Uterus (tissue), 4 donors: ENCODE measurements around the gene TPT1. TPM values are rescaled to one million over a fixed set of nuclear protein-coding genes. Genes with fewer than 3 reads are reported as not detected.

Source experiments
- DNase-seq, 2 donors: peaks; one replicate each; pipeline ENCODE4 v3.0.0-alpha.2; 2019 to 2020
- H3K27ac ChIP-seq, 2 donors: fragments of 200-600 bp; sonication (generic); 1 replicate in 1 of 2; 2 replicates in 1 of 2; pipeline ENCODE4 v1.5.1; 2016 to 2018
- H3K27me3 ChIP-seq, 2 donors: fragments of 200-600 bp; sonication (generic); one replicate each; pipeline ENCODE4 v1.5.1; 2018 to 2019; ENCODE audit warnings: control low read depth in 1 of 2
- H3K36me3 ChIP-seq, 2 donors: fragments of 200-600 bp; sonication (generic); one replicate each; pipeline ENCODE4 v1.5.1; 2019; ENCODE audit warnings: control low read depth in 1 of 2
- H3K4me1 ChIP-seq, 2 donors: fragments of 200-600 bp; sonication (generic); one replicate each; pipeline ENCODE4 v1.5.1; 2018 to 2019; ENCODE audit warnings: control low read depth in 1 of 2
- H3K4me3 ChIP-seq, 2 donors: fragments of 200-600 bp; sonication (generic); 1 replicate in 1 of 2; 2 replicates in 1 of 2; pipeline ENCODE4 v1.5.1; 2018 to 2019; ENCODE audit warnings: mild to moderate bottlenecking in 1 of 2
- H3K9me3 ChIP-seq, 2 donors: fragments of 200-600 bp; sonication (generic); one replicate each; pipeline ENCODE4 v1.5.1; 2019; ENCODE audit warnings: control low read depth in 1 of 2
- POLR2A ChIP-seq, 2 donors: fragments of 450-650 bp; IDR thresholded peaks; one replicate each; pipeline ENCODE4 v1.6.1; 2016; ENCODE audit warnings: antibody characterized with exemption in 2 of 2, mild to moderate bottlenecking in 1 of 2, moderate library complexity in 1 of 2
- intact Hi-C: fragments of 100-400 bp; cut with DNase I; formaldehyde crosslinking; loops from one replicate; pipeline ENCODE4 v1.15.1; 2023; ENCODE audit warnings: low total_unique reads
- total RNA-seq, 4 donors: library from RNA; depleted of rRNA in 3 of 4; stranded (reverse); fragments of >200 nt in 3 of 4; gene quantifications; one replicate each; pipeline versions ENCODE4 v1.1.0 to v1.2.4, GENCODE V29; 2014 to 2023
- TF ChIP-seq, protein P1 (sequence below), 4 experiments: fragments of 200-600 bp in 2 of 4; fragments of 450-650 bp in 2 of 4; sonication (generic) in 2 of 4; IDR thresholded peaks; one replicate each; pipeline ENCODE4 v1.5.1; 2016 to 2019; ENCODE audit warnings: antibody characterized with exemption in 4 of 4, mild to moderate bottlenecking in 2 of 4, moderate library complexity in 1 of 4
- donor health status: DM: yes; HTN: yes; CAD: no.

Gene TPT1
- total RNA-seq, 4 donors from 2014 or later = 4,739 to 6,904 (median 5,667) TPM

- no peak for DNase-seq
- H3K9me3 ChIP-seq = no peaks in the 10 kb centered on the region
- H3K27ac ChIP-seq = no peak overlapping the region
- intact Hi-C loops = no loop called here
- no peak overlapping the region for H3K4me3 ChIP-seq
- TF ChIP-seq POLR2A (IDR thresholded peaks at IDR 0.05) = no peak
- TF ChIP-seq, protein P1, sequence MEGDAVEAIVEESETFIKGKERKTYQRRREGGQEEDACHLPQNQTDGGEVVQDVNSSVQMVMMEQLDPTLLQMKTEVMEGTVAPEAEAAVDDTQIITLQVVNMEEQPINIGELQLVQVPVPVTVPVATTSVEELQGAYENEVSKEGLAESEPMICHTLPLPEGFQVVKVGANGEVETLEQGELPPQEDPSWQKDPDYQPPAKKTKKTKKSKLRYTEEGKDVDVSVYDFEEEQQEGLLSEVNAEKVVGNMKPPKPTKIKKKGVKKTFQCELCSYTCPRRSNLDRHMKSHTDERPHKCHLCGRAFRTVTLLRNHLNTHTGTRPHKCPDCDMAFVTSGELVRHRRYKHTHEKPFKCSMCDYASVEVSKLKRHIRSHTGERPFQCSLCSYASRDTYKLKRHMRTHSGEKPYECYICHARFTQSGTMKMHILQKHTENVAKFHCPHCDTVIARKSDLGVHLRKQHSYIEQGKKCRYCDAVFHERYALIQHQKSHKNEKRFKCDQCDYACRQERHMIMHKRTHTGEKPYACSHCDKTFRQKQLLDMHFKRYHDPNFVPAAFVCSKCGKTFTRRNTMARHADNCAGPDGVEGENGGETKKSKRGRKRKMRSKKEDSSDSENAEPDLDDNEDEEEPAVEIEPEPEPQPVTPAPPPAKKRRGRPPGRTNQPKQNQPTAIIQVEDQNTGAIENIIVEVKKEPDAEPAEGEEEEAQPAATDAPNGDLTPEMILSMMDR (IDR thresholded peaks at IDR 0.05) = no peak
- H3K36me3 ChIP-seq = no peaks in the 10 kb centered on the region
- no peaks in the 10 kb centered on the region for H3K4me1 ChIP-seq
- H3K27me3 ChIP-seq = no peaks in the 10 kb centered on the region
Measured at GRCh38 chr13:45362939-45363338, 22.0 kb upstream of the TPT1 start.

GRCh38 chr13:45361596-45362206 is 20.7 kb upstream of the TPT1 start:
- DNase-seq = no peak
- H3K4me1 ChIP-seq = no peaks in the 10 kb centered on the region
- TF ChIP-seq, protein P1 (IDR thresholded peaks at IDR 0.05) = no peak
- no peak for TF ChIP-seq POLR2A (IDR thresholded peaks at IDR 0.05)
- H3K36me3 ChIP-seq = no peaks in the 10 kb centered on the region
- no peak overlapping the region for H3K4me3 ChIP-seq
- no peak overlapping the region for H3K27ac ChIP-seq
- intact Hi-C loops = no loop called here
- H3K9me3 ChIP-seq = no peaks in the 10 kb centered on the region
- H3K27me3 ChIP-seq = no peaks in the 10 kb centered on the region

DNA sequence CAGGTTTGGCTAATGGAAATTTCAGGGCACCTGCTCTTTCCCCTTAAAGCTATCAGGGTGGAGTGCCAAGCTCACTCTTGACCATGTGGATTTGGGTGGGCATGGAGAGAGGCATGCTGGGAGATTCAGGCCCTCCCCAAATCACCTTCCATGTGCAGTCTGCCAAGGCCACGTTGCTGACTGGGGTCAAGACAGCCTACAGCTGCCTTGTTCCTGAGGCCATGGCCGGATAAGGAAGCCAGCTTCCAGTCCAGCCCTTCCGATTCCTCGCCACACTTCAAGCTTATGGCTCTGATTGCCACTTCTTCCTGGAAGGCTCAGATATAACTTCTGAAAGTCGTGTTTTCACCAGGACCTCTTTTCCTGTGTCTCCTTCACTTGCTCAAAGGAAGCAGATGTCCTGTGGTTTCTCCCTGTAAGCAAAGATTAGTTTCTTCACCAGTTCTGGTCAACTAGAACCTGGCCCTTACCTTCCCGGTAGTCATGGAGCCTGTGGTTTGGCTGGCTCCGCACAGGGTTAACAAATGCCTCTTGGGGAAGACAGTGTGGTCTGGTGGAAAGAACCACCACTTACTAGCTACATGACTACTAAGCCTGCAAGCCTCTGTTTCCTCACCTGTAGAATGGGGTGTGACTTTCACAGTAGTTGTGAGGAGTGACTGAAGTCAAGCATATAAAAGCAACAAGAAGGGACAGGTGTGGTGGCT is 16.1 kb upstream of the TPT1 start:
- Histone ChIP-seq H3K36me3 (no peaks in the 10 kb centered on the region), H3K27ac (no peak overlapping the region), H3K4me3 (no peak overlapping the region), H3K4me1 (no peaks in the 10 kb centered on the region), H3K27me3 (no peaks in the 10 kb centered on the region), H3K9me3 (no peaks in the 10 kb centered on the region)
- intact Hi-C loops = no loop called here
- no peak for TF ChIP-seq POLR2A (IDR thresholded peaks at IDR 0.05)
- TF ChIP-seq, protein P1 (IDR thresholded peaks at IDR 0.05) = no peak
- DNase-seq = no peak

DNA sequence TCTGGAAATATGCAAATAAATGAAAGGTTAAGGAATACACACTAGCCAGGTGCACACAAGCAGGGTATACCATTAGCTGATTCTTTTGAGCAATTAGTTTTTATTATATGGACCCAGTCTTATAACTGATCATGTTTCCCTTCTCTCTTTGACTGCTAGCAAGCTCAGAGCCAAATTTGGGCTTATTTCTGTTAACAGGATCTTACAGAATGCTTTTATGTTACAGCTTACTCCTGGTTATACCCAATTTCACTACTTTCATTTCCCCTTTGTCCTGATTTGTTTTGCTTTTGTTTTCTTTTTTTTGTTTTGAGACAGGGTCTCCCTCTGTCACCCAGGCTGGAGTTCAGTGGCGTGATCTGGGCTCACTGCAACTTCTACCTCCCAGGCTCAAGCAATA is 12.9 kb upstream of the TPT1 start:
- no peak overlapping the region for H3K4me3 ChIP-seq
- no peaks in the 10 kb centered on the region for H3K9me3 ChIP-seq
- no peaks in the 10 kb centered on the region for H3K4me1 ChIP-seq
- H3K27ac ChIP-seq = no peak overlapping the region
- intact Hi-C loops = no loop called here
- no peaks in the 10 kb centered on the region for H3K27me3 ChIP-seq
- TF ChIP-seq, protein P1 (IDR thresholded peaks at IDR 0.05) = no peak
- no peak for TF ChIP-seq POLR2A (IDR thresholded peaks at IDR 0.05)
- DNase-seq = no peak
- H3K36me3 ChIP-seq = no peaks in the 10 kb centered on the region

DNA sequence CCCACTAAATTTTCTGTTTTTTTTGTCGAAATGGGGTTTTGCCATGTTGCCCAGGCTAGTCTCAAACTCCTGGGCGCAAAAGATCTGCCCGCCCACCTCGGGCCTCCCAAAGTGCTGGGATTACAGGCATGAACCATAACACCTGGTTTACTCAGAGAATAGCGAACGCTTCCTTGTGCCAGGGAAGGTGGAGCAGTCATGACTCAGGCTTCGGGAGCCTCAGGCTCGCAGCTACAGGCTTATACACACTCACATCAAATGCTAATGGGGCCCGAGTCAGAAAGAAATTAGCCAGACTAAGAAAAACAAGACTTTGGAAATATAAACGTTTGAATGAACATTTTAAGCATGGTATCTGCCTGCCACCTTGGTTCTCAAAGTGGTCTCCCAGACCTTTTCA is 11.0 kb upstream of the TPT1 start:
- H3K27me3 ChIP-seq = no peaks in the 10 kb centered on the region
- H3K36me3 ChIP-seq = no peaks in the 10 kb centered on the region
- intact Hi-C loops = no loop called here
- TF ChIP-seq, protein P1 (IDR thresholded peaks at IDR 0.05) = no peak
- no peak for TF ChIP-seq POLR2A (IDR thresholded peaks at IDR 0.05)
- H3K4me1 ChIP-seq = no peaks in the 10 kb centered on the region
- no peak overlapping the region for H3K27ac ChIP-seq
- no peaks in the 10 kb centered on the region for H3K9me3 ChIP-seq
- no peak overlapping the region for H3K4me3 ChIP-seq
- no peak for DNase-seq
